ENCODE measurements around the gene FIGNL1. TPM values are rescaled to one million over a fixed set of nuclear protein-coding genes. Genes with fewer than 3 reads are reported as not detected.

The FIGNL1 gene
- total RNA-seq, 1 experiment from 2014 or later: 13.8 TPM

DNA sequence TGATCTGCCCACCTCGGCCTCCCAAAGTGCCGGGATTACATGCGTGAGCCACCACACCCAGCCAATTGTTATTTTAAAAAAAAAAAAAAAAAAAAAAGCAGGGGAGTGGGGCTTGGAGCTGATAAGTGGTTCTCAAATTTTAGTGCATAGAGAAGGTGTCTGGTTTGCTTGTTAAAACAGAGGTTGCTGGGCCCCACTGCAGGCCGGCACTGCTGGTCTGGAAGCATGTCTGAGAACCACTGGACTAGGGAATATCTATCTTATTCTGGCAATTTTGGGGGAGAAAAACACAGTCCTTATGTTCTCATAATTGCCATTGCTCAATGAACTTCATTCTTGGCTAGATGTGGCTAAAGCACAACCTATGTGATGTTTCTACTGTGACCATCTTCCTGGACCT, 19.0 kb upstream of the FIGNL1 start:
- Histone ChIP-seq H3K9ac (ENCODE audit: extremely low read depth, insufficient read length, low read length) (no peak overlapping the region), H2AK5ac (ENCODE audit: insufficient read length, low read length) (no peak overlapping the region), H3K79me1 (ENCODE audit: insufficient read depth, low read depth, low read length, poor library complexity, severe bottlenecking) (no peaks in the 10 kb centered on the region), H3K18ac (ENCODE audit: insufficient read length, low read depth, low read length) (no peak overlapping the region), H3K79me2 (ENCODE audit: insufficient read depth, low read length) (no peaks in the 10 kb centered on the region), H3K27me3 (ENCODE audit: insufficient read depth, low read length) (no peaks in the 10 kb centered on the region), H3T11ph (ENCODE audit: low read length) (no peak overlapping the region), H3K4me1 (ENCODE audit: insufficient read depth, low read length) (no peaks in the 10 kb centered on the region), H3K9me3 (ENCODE audit: control insufficient read depth, low read depth, low read length) (no peaks in the 10 kb centered on the region), H3K14ac (ENCODE audit: insufficient read depth, low read length) (no peak overlapping the region), H2AFZ (ENCODE audit: low read length) (no peak overlapping the region), H2BK5ac (ENCODE audit: insufficient read length, low read length) (no peak overlapping the region), H2BK120ac (ENCODE audit: low read depth, low read length, poor library complexity, severe bottlenecking) (no peak overlapping the region), H3K23me2 (ENCODE audit: insufficient read length, low read depth, low read length, poor library complexity, severe bottlenecking) (no peaks in the 10 kb centered on the region), H3K56ac (ENCODE audit: insufficient read length, low read depth, low read length) (no peak overlapping the region), H4K8ac (replicated peaks; ENCODE audit: insufficient read length, low read depth, low read length) (no peak overlapping the region), H2BK12ac (ENCODE audit: insufficient read length, low read depth, low read length) (no peak overlapping the region), H3K4me2 (ENCODE audit: insufficient read depth, insufficient read length, low read length) (no peak overlapping the region), H3K27ac (ENCODE audit: insufficient read length, low read depth, low read length) (no peak overlapping the region), H2BK15ac (ENCODE audit: low read depth, low read length) (no peak overlapping the region), H3K4ac (ENCODE audit: low read depth, low read length) (no peak overlapping the region), H4K20me1 (ENCODE audit: control insufficient read depth, insufficient read depth, insufficient read length) (no peaks in the 10 kb centered on the region), H3K23ac (ENCODE audit: insufficient read length, low read depth, low read length) (no peak overlapping the region), H4K5ac (ENCODE audit: insufficient read length, low read depth, low read length) (no peak overlapping the region), H2BK20ac (ENCODE audit: low read depth, low read length, poor library complexity, severe bottlenecking) (no peak overlapping the region), H4K91ac (ENCODE audit: insufficient read length, low read depth, low read length) (no peak overlapping the region)
- Mint-ChIP-seq H3K9me3 (peaks cover 0 to 3% of the 10 kb centered on the region in 2 experiments; a peak in 1 of 5 replicates), H3K4me1 (peaks cover 5 to 7% of the 10 kb centered on the region in 2 experiments; a peak in 3 of 4 replicates), H3K27ac (no peak overlapping the region), H3K36me3 (ENCODE audit: insufficient read depth in 1 of 3, low read depth in 3 of 3) (no peaks in the 10 kb centered on the region; a peak in 1 of 7 replicates), H3K27me3 (ENCODE audit: low read depth) (peaks cover 23% of the 10 kb centered on the region), H3K4me3 (no peak overlapping the region)
- TF ChIP-seq, protein P1, sequence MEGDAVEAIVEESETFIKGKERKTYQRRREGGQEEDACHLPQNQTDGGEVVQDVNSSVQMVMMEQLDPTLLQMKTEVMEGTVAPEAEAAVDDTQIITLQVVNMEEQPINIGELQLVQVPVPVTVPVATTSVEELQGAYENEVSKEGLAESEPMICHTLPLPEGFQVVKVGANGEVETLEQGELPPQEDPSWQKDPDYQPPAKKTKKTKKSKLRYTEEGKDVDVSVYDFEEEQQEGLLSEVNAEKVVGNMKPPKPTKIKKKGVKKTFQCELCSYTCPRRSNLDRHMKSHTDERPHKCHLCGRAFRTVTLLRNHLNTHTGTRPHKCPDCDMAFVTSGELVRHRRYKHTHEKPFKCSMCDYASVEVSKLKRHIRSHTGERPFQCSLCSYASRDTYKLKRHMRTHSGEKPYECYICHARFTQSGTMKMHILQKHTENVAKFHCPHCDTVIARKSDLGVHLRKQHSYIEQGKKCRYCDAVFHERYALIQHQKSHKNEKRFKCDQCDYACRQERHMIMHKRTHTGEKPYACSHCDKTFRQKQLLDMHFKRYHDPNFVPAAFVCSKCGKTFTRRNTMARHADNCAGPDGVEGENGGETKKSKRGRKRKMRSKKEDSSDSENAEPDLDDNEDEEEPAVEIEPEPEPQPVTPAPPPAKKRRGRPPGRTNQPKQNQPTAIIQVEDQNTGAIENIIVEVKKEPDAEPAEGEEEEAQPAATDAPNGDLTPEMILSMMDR (conservative IDR thresholded peaks at IDR 0.05): no peak
- WGBS (ENCODE audit: extremely low coverage, insufficient read length, low lambda C conversion rate): no CpG with 5 or more reads among the region's 4 CpGs
- DNase-seq: no peak
